ENCODE measurements around the gene TOPAZ1. TPM values are rescaled to one million over a fixed set of nuclear protein-coding genes. Genes with fewer than 3 reads are reported as not detected.
A peak's percentile ranks its signal among the peaks of the same experiment; 100 is the strongest.

Gene TOPAZ1
- total and polyA plus RNA-seq, 2 of the 8 experiments (the other 6 are each of a cell fraction or from before 2014, with no cell fraction given) = not detected

DNA sequence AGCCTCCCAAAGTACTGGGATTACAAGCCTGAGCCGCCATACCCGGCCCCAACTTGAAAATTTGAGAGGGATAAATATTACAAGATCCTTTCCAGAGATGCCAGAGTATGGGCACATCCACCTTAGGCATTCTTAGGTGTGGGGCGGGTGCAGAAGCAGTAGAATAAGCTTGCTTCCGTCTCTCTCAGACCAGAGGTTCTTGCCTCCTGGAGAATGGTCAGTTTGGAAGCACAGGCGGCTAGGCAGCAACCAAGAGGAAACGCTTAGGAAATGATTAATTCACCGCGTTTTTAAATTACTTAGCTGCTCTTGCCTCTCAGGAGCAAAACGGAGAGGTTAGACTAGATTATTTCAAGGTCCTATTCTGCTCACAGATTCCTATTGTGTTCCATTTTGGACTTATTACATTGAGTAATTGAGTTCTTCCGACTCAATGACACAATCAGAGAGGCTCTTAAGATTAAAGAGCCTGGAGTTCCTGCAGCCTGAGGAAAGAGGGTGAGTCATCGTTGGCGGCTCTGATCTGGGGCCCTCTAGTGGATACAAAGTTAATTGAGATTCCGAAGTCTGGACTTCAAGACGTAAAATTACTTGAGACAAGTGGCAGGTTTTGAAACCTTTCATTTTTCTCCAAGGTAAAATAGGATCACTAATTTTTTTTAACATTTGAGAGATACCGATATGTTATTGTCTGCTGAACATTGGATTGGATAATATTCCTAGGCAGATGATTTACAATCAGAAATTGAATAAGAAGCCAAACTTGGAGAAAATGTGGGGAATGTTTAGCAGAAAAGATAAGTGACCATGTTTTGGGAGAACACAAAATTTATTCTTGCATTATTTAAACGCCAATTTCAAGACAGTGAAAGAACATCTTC is 5.8 kb upstream of the TOPAZ1 start (continued):
- TF ChIP-seq FOSL1 (IDR thresholded peaks at IDR 0.05; ENCODE audit: insufficient read depth, low read depth, low read length) = no peak
- no peak for TF ChIP-seq SRF (IDR thresholded peaks at IDR 0.05; ENCODE audit: low read depth, low read length)
- TF ChIP-seq CHD1 (IDR thresholded peaks at IDR 0.05; ENCODE audit: low read depth, low read length) = no peak
- peak; percentile 66 for TF ChIP-seq BACH1 (IDR thresholded peaks at IDR 0.05; ENCODE audit: low read length)
- TF ChIP-seq RBBP5 (IDR thresholded peaks at IDR 0.05; ENCODE audit: borderline replicate concordance, low read depth, low read length) = no peak
- peak; percentile 95 for TF ChIP-seq JUN (IDR thresholded peaks at IDR 0.05; ENCODE audit: low read depth, low read length)
- TF ChIP-seq ASH2L (IDR thresholded peaks at IDR 0.05; ENCODE audit: low read length) = peak; percentile 43
- TF ChIP-seq CEBPB (IDR thresholded peaks at IDR 0.05; ENCODE audit: low read depth, low read length) = no peak; the same call in 1 of the 2 replicates
- TF ChIP-seq JUND (IDR thresholded peaks at IDR 0.05; ENCODE audit: low read length) = peak; percentile 100
- TF ChIP-seq HDAC2 (IDR thresholded peaks at IDR 0.05; ENCODE audit: borderline replicate concordance in 1 of 2, low read depth in 2 of 2, low read length in 2 of 2) = no peak
- peak; percentile 54 to 70 for TF ChIP-seq RAD21 (IDR thresholded peaks at IDR 0.05 in 1 of 2, conservative IDR thresholded peaks at IDR 0.05 in 1 of 2; ENCODE audit: low read depth in 2 of 2, low read length in 2 of 2)
- TF ChIP-seq TBP (IDR thresholded peaks at IDR 0.05; ENCODE audit: low read depth, low read length) = no peak
- TF ChIP-seq, protein P1, sequence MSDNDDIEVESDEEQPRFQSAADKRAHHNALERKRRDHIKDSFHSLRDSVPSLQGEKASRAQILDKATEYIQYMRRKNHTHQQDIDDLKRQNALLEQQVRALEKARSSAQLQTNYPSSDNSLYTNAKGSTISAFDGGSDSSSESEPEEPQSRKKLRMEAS (IDR thresholded peaks at IDR 0.05) = no peak

All from H1 (cell line).